ENCODE data around the gene RAP1A.

DNA sequence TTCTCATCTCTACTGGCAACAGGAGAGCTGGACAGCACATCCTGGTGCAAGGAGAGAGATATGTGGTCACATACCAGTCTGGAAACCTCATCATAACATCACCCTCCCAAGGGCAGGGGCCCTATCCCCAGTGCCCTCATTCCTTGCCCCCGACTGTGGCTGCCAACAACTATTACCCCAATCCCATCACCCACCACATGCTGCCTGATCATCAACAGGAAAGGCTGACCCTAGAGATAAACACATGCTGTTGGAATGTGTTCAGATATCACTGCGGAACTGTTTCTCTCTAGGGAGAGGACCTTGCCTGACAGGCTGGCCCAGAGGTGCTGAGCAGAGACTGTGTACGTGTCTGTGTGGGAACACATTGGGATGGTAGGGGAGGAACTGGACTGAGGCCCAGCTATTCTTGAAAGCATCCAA, 124.1 kb downstream of the RAP1A start:
- TF ChIP-seq, protein P1, sequence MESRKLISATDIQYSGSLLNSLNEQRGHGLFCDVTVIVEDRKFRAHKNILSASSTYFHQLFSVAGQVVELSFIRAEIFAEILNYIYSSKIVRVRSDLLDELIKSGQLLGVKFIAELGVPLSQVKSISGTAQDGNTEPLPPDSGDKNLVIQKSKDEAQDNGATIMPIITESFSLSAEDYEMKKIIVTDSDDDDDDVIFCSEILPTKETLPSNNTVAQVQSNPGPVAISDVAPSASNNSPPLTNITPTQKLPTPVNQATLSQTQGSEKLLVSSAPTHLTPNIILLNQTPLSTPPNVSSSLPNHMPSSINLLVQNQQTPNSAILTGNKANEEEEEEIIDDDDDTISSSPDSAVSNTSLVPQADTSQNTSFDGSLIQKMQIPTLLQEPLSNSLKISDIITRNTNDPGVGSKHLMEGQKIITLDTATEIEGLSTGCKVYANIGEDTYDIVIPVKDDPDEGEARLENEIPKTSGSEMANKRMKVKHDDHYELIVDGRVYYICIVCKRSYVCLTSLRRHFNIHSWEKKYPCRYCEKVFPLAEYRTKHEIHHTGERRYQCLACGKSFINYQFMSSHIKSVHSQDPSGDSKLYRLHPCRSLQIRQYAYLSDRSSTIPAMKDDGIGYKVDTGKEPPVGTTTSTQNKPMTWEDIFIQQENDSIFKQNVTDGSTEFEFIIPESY (IDR thresholded peaks at IDR 0.05) = no peak
- TF ChIP-seq, protein P2, sequence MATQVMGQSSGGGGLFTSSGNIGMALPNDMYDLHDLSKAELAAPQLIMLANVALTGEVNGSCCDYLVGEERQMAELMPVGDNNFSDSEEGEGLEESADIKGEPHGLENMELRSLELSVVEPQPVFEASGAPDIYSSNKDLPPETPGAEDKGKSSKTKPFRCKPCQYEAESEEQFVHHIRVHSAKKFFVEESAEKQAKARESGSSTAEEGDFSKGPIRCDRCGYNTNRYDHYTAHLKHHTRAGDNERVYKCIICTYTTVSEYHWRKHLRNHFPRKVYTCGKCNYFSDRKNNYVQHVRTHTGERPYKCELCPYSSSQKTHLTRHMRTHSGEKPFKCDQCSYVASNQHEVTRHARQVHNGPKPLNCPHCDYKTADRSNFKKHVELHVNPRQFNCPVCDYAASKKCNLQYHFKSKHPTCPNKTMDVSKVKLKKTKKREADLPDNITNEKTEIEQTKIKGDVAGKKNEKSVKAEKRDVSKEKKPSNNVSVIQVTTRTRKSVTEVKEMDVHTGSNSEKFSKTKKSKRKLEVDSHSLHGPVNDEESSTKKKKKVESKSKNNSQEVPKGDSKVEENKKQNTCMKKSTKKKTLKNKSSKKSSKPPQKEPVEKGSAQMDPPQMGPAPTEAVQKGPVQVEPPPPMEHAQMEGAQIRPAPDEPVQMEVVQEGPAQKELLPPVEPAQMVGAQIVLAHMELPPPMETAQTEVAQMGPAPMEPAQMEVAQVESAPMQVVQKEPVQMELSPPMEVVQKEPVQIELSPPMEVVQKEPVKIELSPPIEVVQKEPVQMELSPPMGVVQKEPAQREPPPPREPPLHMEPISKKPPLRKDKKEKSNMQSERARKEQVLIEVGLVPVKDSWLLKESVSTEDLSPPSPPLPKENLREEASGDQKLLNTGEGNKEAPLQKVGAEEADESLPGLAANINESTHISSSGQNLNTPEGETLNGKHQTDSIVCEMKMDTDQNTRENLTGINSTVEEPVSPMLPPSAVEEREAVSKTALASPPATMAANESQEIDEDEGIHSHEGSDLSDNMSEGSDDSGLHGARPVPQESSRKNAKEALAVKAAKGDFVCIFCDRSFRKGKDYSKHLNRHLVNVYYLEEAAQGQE (IDR thresholded peaks at IDR 0.05) = no peak
- no peak for TF ChIP-seq CTCF (IDR thresholded peaks at IDR 0.05; ENCODE audit: low read depth, low read length, missing input control)
- TF ChIP-seq, protein P3, sequence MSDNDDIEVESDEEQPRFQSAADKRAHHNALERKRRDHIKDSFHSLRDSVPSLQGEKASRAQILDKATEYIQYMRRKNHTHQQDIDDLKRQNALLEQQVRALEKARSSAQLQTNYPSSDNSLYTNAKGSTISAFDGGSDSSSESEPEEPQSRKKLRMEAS (IDR thresholded peaks at IDR 0.05) = no peak
- TF ChIP-seq RAD21 (IDR thresholded peaks at IDR 0.05) = no peak
- no peak for TF ChIP-seq YY1 (IDR thresholded peaks at IDR 0.05)
- TF ChIP-seq JUND (IDR thresholded peaks at IDR 0.05) = no peak
- no peak for TF ChIP-seq ATF3 (IDR thresholded peaks at IDR 0.05)
- no peak for TF ChIP-seq TAF1 (conservative IDR thresholded peaks at IDR 0.05)
- TF ChIP-seq SP1 (IDR thresholded peaks at IDR 0.05) = no peak
- no peak for TF ChIP-seq FOXA1 (IDR thresholded peaks at IDR 0.05)
- TF ChIP-seq GABPA (IDR thresholded peaks at IDR 0.05 in 1 of 2, conservative IDR thresholded peaks at IDR 0.05 in 1 of 2) = no peak
- TF ChIP-seq FOXA2 (IDR thresholded peaks at IDR 0.05) = no peak
- TF ChIP-seq EGR1 (IDR thresholded peaks at IDR 0.05; ENCODE audit: low read depth in 2 of 2) = no peak

Data from liver (tissue), 3 donors.